ENCODE results near the gene CRLF1. TPM values are rescaled to one million over a fixed set of nuclear protein-coding genes. Genes with fewer than 3 reads are reported as not detected.

CRLF1 gene
- total and polyA plus RNA-seq, 10 of the 15 experiments (the other 5 are each of a cell fraction or from before 2014, with no cell fraction given) = 0.10 to 1.2 (median 0.49) TPM; not detected in 4

DNA sequence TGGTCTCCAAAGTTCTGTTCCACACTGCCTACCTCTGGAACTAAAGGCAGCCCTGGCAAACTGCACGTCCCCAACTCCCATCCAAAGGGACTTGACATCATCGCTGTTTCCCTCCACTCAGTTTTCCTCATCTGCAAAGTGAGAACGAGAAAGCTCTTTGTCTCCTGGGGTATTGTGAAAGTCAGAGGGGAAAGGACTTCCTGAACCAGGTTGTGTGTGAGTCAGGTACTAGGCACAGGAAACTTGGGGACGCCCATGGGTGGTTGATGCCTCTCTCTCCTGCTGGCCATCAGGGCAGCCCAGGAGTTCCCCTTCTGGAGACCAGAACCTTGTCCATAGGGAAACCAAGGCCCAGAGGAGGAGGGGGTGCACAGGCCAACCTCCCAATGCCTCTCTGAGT lies 4.7 kb downstream of the CRLF1 start:
- Histone ChIP-seq H3K9me3 (replicated peaks; ENCODE audit: control insufficient read depth, insufficient read depth, low read length) (no peaks in the 10 kb centered on the region), H3K36me3 (ENCODE audit: control insufficient read depth in 2 of 2, insufficient read depth in 2 of 2, low read length in 1 of 2) (no peaks in the 10 kb centered on the region), H3K27me3 (replicated peaks in 1 of 2; ENCODE audit: control insufficient read depth in 2 of 2, insufficient read depth in 2 of 2, low read length in 1 of 2) (peaks cover 8 to 10% of the 10 kb centered on the region in 2 experiments), H3K79me2 (ENCODE audit: control insufficient read depth, insufficient read depth, low read length) (no peaks in the 10 kb centered on the region), H3K9ac (ENCODE audit: control insufficient read depth, insufficient read depth, low read length) (no peak overlapping the region), H3K27ac (ENCODE audit: control insufficient read depth, insufficient read depth) (no peak overlapping the region), H2AFZ (ENCODE audit: control insufficient read depth, low read depth, low read length) (no peak overlapping the region), H4K20me1 (ENCODE audit: control insufficient read depth, insufficient read depth) (no peaks in the 10 kb centered on the region; the same call in 1 of the 2 replicates), H3K4me1 (ENCODE audit: control insufficient read depth, insufficient read depth, low read length) (no peaks in the 10 kb centered on the region), H3K4me2 (ENCODE audit: control insufficient read depth, insufficient read depth) (no peak overlapping the region), H3K4me3 (no peak overlapping the region)
- DNase-seq (ENCODE audit: low read depth, low spot score) = no peak
- RAD21 ChIA-PET (ENCODE audit: unreplicated experiment) = no interaction called here
- POLR2A ChIA-PET = no interaction called here
- SMC1A ChIA-PET (ENCODE audit: uncharacterized antibody, unreplicated experiment) = no interaction called here
- intact Hi-C loops (cut with micrococcal nuclease; ENCODE audit: unreplicated experiment) (no loop called here), in situ Hi-C loops (cut with MboI) (no loop called here)
- CTCF ChIA-PET = interaction anchor here (0.6 kb wide), 1 partner anchor 14 kb away, joined by 4 read pairs; no protein-coding TSS in a partner anchor
- 49% methylated on average over 4 of the region's 4 CpGs for WGBS (ENCODE audit: insufficient coverage, insufficient replicate concordance, low lambda C conversion rate, missing lambda C conversion rate)
- BruUV-seq (replicated peaks) = no TSS peak
- TF ChIP-seq PBX3 (IDR thresholded peaks at IDR 0.05; ENCODE audit: insufficient replicate concordance, low read depth, low read length) = no peak
- TF ChIP-seq FOXK2 (IDR thresholded peaks at IDR 0.05) = no peak
- TF ChIP-seq CUX1 (IDR thresholded peaks at IDR 0.05; ENCODE audit: insufficient replicate concordance, low read depth, low read length) = no peak
- TF ChIP-seq RUNX3 (IDR thresholded peaks at IDR 0.05; ENCODE audit: low read length) = no peak
- no peak for TF ChIP-seq IKZF1 (conservative IDR thresholded peaks at IDR 0.05)
- TF ChIP-seq ZNF622 (IDR thresholded peaks at IDR 0.05) = no peak
- TF ChIP-seq, protein P1, sequence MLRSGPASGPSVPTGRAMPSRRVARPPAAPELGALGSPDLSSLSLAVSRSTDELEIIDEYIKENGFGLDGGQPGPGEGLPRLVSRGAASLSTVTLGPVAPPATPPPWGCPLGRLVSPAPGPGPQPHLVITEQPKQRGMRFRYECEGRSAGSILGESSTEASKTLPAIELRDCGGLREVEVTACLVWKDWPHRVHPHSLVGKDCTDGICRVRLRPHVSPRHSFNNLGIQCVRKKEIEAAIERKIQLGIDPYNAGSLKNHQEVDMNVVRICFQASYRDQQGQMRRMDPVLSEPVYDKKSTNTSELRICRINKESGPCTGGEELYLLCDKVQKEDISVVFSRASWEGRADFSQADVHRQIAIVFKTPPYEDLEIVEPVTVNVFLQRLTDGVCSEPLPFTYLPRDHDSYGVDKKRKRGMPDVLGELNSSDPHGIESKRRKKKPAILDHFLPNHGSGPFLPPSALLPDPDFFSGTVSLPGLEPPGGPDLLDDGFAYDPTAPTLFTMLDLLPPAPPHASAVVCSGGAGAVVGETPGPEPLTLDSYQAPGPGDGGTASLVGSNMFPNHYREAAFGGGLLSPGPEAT (IDR thresholded peaks at IDR 0.05; ENCODE audit: low read depth) = no peak
- no peak for TF ChIP-seq E2F4 (IDR thresholded peaks at IDR 0.05; ENCODE audit: low read depth, low read length)
- no peak for TF ChIP-seq DPF2 (IDR thresholded peaks at IDR 0.05)
- no peak for TF ChIP-seq SREBF2 (IDR thresholded peaks at IDR 0.05; ENCODE audit: low read length)
- no peak for TF ChIP-seq NR2C1 (IDR thresholded peaks at IDR 0.05)
- ATAC-seq = no peak
- no peak for FAIRE-seq
